ENCODE data around the gene EDC4. TPM values are rescaled to one million over a fixed set of nuclear protein-coding genes. Genes with fewer than 3 reads are reported as not detected.

The EDC4 gene
- total and polyA plus RNA-seq, 2 of the 8 experiments (the other 6 are each of a cell fraction or from before 2014, with no cell fraction given), result 58.5 to 72.7 TPM

GRCh38 chr16:67902831-67903230 lies 30.0 kb downstream of the EDC4 start:
- H4K5ac ChIP-seq (ENCODE audit: insufficient read length, low read depth, low read length), result no peak overlapping the region
- DNase-seq (ENCODE audit: low read depth in 1 of 2, low spot score in 2 of 2) (no peak), FAIRE-seq (no peak)
- no peak overlapping the region for H3K56ac ChIP-seq (replicated peaks; ENCODE audit: insufficient read length, low read depth, low read length)
- no peaks in the 10 kb centered on the region for H3K27me3 ChIP-seq (replicated peaks in 1 of 4; ENCODE audit: control insufficient read depth in 3 of 4, extremely low read depth in 1 of 4, insufficient read depth in 3 of 4, low read length in 3 of 4)
- H3K79me2 ChIP-seq (ENCODE audit: control insufficient read depth in 1 of 2, insufficient read depth in 2 of 2, low read length in 2 of 2), result peaks cover 0 to 11% of the 10 kb centered on the region in 2 experiments; a peak in 2 of 4 replicates
- H3K4me1 ChIP-seq (replicated peaks in 1 of 4; ENCODE audit: control insufficient read depth in 3 of 4, insufficient read depth in 4 of 4, low read length in 3 of 4), result no peaks in the 10 kb centered on the region
- no peak overlapping the region for H3K27ac ChIP-seq (ENCODE audit: low read depth, low read length)
- H3K79me1 ChIP-seq (ENCODE audit: low read depth, low read length), result peaks cover 7% of the 10 kb centered on the region; the same call in 1 of the 2 replicates
- no peak overlapping the region for H3K4ac ChIP-seq (replicated peaks; ENCODE audit: insufficient read length, low read depth, low read length)
- 83% methylated on average over 4 of the region's 4 CpGs; no CpG with 5 or more reads in 1 of the 2 experiments for WGBS, 2 experiments (ENCODE audit: extremely low coverage in 1 of 2, insufficient coverage in 1 of 2, insufficient read length in 1 of 2, insufficient replicate concordance in 2 of 2, low coverage in 1 of 2, low lambda C conversion rate in 2 of 2, missing lambda C conversion rate in 1 of 2)
- no peak overlapping the region for H3K18ac ChIP-seq (ENCODE audit: extremely low read depth, low read length)
- H4K8ac ChIP-seq (ENCODE audit: extremely low read depth, insufficient read depth, low read length), result no peak overlapping the region
- ChIA-PET POLR2A (ENCODE audit: partially characterized antibody) (interaction anchor here (1.1 to 1.3 kb wide), 3 partner anchors 10 to 18 kb away, joined by 3 to 4 read pairs (median 4); partner anchors contain the start of genes NRN1L and PSKH1), CTCF (ENCODE audit: partially characterized antibody) (interaction anchor here (1.2 to 1.5 kb wide), 2 partner anchors 20 to 23 kb away, joined by 3 to 4 read pairs; no protein-coding TSS in a partner anchor)
- H4K20me1 ChIP-seq (replicated peaks in 1 of 2; ENCODE audit: control insufficient read depth in 1 of 2, insufficient read depth in 2 of 2, low read length in 2 of 2), result peaks cover 5% of the 10 kb centered on the region in 2 experiments
- H2BK120ac ChIP-seq (replicated peaks; ENCODE audit: low read depth, low read length), result no peak overlapping the region
- no peak overlapping the region for H2BK15ac ChIP-seq (ENCODE audit: low read length)
- no peak overlapping the region for H2AK5ac ChIP-seq (ENCODE audit: low read depth, low read length)
- no peak overlapping the region for H3K9ac ChIP-seq (replicated peaks in 1 of 4; ENCODE audit: extremely low read depth in 1 of 4, low read depth in 3 of 4, low read length in 3 of 4)
- no peaks in the 10 kb centered on the region for H3K23me2 ChIP-seq (ENCODE audit: low read depth, low read length)
- TF ChIP-seq CHD1 (IDR thresholded peaks at IDR 0.05; ENCODE audit: low read depth, low read length) (no peak), SP2 (IDR thresholded peaks at IDR 0.05; ENCODE audit: low read length) (no peak), CREB1 (IDR thresholded peaks at IDR 0.05) (no peak), KDM4A (IDR thresholded peaks at IDR 0.05; ENCODE audit: low read depth, low read length, severe bottlenecking) (no peak), CHD2 (IDR thresholded peaks at IDR 0.05; ENCODE audit: low read length) (no peak), CEBPB (IDR thresholded peaks at IDR 0.05; ENCODE audit: low read depth, low read length) (no peak), ASH2L (IDR thresholded peaks at IDR 0.05; ENCODE audit: low read length) (no peak), FOSL1 (IDR thresholded peaks at IDR 0.05; ENCODE audit: insufficient read depth, low read depth, low read length) (no peak), SP1 (IDR thresholded peaks at IDR 0.05; ENCODE audit: low read depth, low read length) (no peak), HDAC6 (IDR thresholded peaks at IDR 0.05; ENCODE audit: low read depth, low read length) (no peak), BRCA1 (IDR thresholded peaks at IDR 0.05; ENCODE audit: low read depth, low read length) (no peak), KDM1A (IDR thresholded peaks at IDR 0.05; ENCODE audit: borderline replicate concordance, low read length) (no peak), E2F6 (IDR thresholded peaks at IDR 0.05) (no peak), RBBP5 (IDR thresholded peaks at IDR 0.05; ENCODE audit: borderline replicate concordance, low read depth, low read length) (no peak), BACH1 (IDR thresholded peaks at IDR 0.05; ENCODE audit: low read length) (no peak)
- H2BK20ac ChIP-seq (ENCODE audit: low read length), result no peak overlapping the region
- no peak overlapping the region for H3K4me2 ChIP-seq (ENCODE audit: insufficient read depth in 1 of 2, low read depth in 2 of 2, low read length in 2 of 2)
- no peak overlapping the region for H2AFZ ChIP-seq (ENCODE audit: low read length)
- no peak overlapping the region for H3K4me3 ChIP-seq (ENCODE audit: extremely low read depth in 1 of 4, insufficient read depth in 2 of 4, low read depth in 3 of 4, low read length in 4 of 4)
- no peaks in the 10 kb centered on the region; a peak in 1 of 8 replicates for H3K36me3 ChIP-seq (ENCODE audit: control insufficient read depth in 2 of 4, insufficient read depth in 4 of 4, low read length in 3 of 4)
- H3K9me3 ChIP-seq (ENCODE audit: insufficient read depth in 2 of 2, low read depth in 1 of 2, low read length in 1 of 2), result no peaks in the 10 kb centered on the region
- no peak overlapping the region for H3K14ac ChIP-seq (ENCODE audit: insufficient read length)
- H3K23ac ChIP-seq (ENCODE audit: insufficient read length), result no peak overlapping the region
- no peak overlapping the region for H4K91ac ChIP-seq (replicated peaks; ENCODE audit: insufficient read length, low read length)
- no peak overlapping the region for H2BK12ac ChIP-seq (ENCODE audit: low read depth, low read length)
- no peak overlapping the region for H2BK5ac ChIP-seq (ENCODE audit: low read depth, low read length)

Measured in H1 (cell line).